Measurements from ENCODE around the gene RGL4. TPM values are rescaled to one million over a fixed set of nuclear protein-coding genes. Genes with fewer than 3 reads are reported as not detected.
"Not testable (repeated sequence)": the region's sequence is repeated elsewhere in the genome, so short reads cannot be mapped to it uniquely, and the experiment has no call there.

The RGL4 gene
- total RNA-seq, result not detected

GRCh38 chr22:23690713-23691112 is at the start of gene RGL4:
TSS of gene RGL4 (plus strand) at chr22:23691013. CDS start at chr22:23692031, 1,018 bp downstream.
- no peak for DNase-seq

GRCh38 chr22:23646526-23646925 is 44.3 kb upstream of the RGL4 start:
- not testable (repeated sequence) for DNase-seq

GRCh38 chr22:23649071-23649501 is 41.7 kb upstream of the RGL4 start:
- DNase-seq, result no peak

GRCh38 chr22:23651676-23652075 is 39.1 kb upstream of the RGL4 start:
- DNase-seq, result no peak

- no peak for DNase-seq
These were observed 38.5 kb upstream of the RGL4 start for GRCh38 chr22:23652286-23652685.

- no peak for DNase-seq
These were observed 38.1 kb upstream of the RGL4 start for GRCh38 chr22:23652711-23653110.

- no peak for DNase-seq
These were observed 34.8 kb upstream of the RGL4 start for GRCh38 chr22:23655891-23656475.

- no peak for DNase-seq
These were observed 33.1 kb upstream of the RGL4 start for GRCh38 chr22:23657727-23658126.

GRCh38 chr22:23660381-23660780 is 30.4 kb upstream of the RGL4 start:
- not testable (repeated sequence) for DNase-seq

- DNase-seq, result no peak
These were observed 20.2 kb upstream of the RGL4 start for GRCh38 chr22:23670378-23671295.

- DNase-seq, result not testable (repeated sequence)
These were observed 19.4 kb upstream of the RGL4 start for GRCh38 chr22:23671387-23671786.

- not testable (repeated sequence) for DNase-seq
These were observed 18.3 kb upstream of the RGL4 start for GRCh38 chr22:23672307-23673049.

- DNase-seq, result no peak
These were observed 17.7 kb upstream of the RGL4 start for GRCh38 chr22:23673050-23673620.

GRCh38 chr22:23673826-23674690 is 16.8 kb upstream of the RGL4 start:
- DNase-seq, result no peak

- not testable (repeated sequence) for DNase-seq
These were observed 15.8 kb upstream of the RGL4 start for GRCh38 chr22:23674886-23675501.

- DNase-seq, result peak; percentile 59
These were observed 15.1 kb upstream of the RGL4 start for GRCh38 chr22:23675502-23676415.

GRCh38 chr22:23676841-23677700 is 13.7 kb upstream of the RGL4 start:
- not testable (repeated sequence) for DNase-seq

- DNase-seq, result peak; percentile 47
These were observed 13.2 kb upstream of the RGL4 start for GRCh38 chr22:23677701-23677995.

GRCh38 chr22:23678133-23678532 is 12.7 kb upstream of the RGL4 start:
- no peak for DNase-seq
